GM21529 (cell line): ENCODE measurements around the gene MEF2D.

Source experiments
- ATAC-seq: cut with Tn5 transposase; IDR thresholded peaks from one replicate; pipeline ENCODE4 v1.9.1; 2021; ENCODE audit not compliant: unreplicated experiment

MEF2D gene

GRCh38 chr1:156502391-156502893 lies 1.9 kb upstream of the MEF2D start:
- no peak for ATAC-seq

- ATAC-seq = peak; percentile 47
Observed at GRCh38 chr1:156500793-156501506, 375 bp upstream of the MEF2D start.

GRCh38 chr1:156499842-156500542 lies 583 bp downstream of the MEF2D start:
- ATAC-seq = peak; percentile 0

GRCh38 chr1:156499194-156499841 lies 1.3 kb downstream of the MEF2D start:
- no peak for ATAC-seq

- no peak for ATAC-seq
Observed at GRCh38 chr1:156498432-156499193, 2.0 kb downstream of the MEF2D start.

GRCh38 chr1:156497743-156498431 lies 2.7 kb downstream of the MEF2D start:
- ATAC-seq = no peak

- no peak for ATAC-seq
Observed at GRCh38 chr1:156497078-156497742, 3.4 kb downstream of the MEF2D start.

GRCh38 chr1:156496211-156496761 lies 4.3 kb downstream of the MEF2D start:
- ATAC-seq = no peak

- ATAC-seq = no peak
Observed at GRCh38 chr1:156495401-156496140, 5.0 kb downstream of the MEF2D start.

- ATAC-seq = no peak
Observed at GRCh38 chr1:156494309-156494895, 6.2 kb downstream of the MEF2D start.

- ATAC-seq = no peak
Observed at GRCh38 chr1:156493742-156494141, 6.8 kb downstream of the MEF2D start.

GRCh38 chr1:156493154-156493631 lies 7.4 kb downstream of the MEF2D start:
- ATAC-seq = no peak

GRCh38 chr1:156492591-156493080 lies 7.9 kb downstream of the MEF2D start:
- ATAC-seq = no peak

- ATAC-seq = no peak
Observed at GRCh38 chr1:156492013-156492590, 8.5 kb downstream of the MEF2D start.

GRCh38 chr1:156491151-156491949 lies 9.2 kb downstream of the MEF2D start:
- no peak for ATAC-seq

GRCh38 chr1:156490401-156491032 lies 10.1 kb downstream of the MEF2D start:
- ATAC-seq = no peak

GRCh38 chr1:156489935-156490293 lies 10.7 kb downstream of the MEF2D start:
- no peak for ATAC-seq
